ENCODE results near the gene NT5C2. TPM values are rescaled to one million over a fixed set of nuclear protein-coding genes. Genes with fewer than 3 reads are reported as not detected.

The NT5C2 gene
- total and polyA plus RNA-seq, 2 donors (not counting 3 experiments of a cell fraction or from before 2014, with no cell fraction given), result 47.2 to 69.9 TPM

DNA sequence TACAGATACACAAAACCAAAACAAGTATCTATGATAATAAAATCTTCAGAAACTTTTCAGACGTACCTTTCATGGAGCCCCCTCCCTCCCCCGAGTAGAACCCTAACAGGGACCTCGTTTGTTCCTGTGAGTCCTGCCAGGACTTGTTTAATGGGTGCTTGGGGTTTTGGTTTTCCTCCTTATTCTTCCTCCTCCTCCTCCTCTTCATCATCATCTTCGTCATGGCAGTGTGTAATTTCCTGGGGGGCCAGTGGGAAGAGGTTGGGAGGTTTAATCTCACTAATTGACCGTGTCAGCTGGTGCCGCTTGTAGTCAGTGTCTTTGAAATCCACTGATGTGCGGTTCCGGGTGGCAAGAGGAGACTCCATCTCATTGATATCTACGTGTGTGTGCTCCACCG lies 103.6 kb downstream of the NT5C2 start:
- POLR2A ChIA-PET, result no interaction called here
- TF ChIP-seq POLR2AphosphoS5 (IDR thresholded peaks at IDR 0.05; ENCODE audit: insufficient read depth, low read depth, low read length) (no peak), EZH2 (IDR thresholded peaks at IDR 0.05; ENCODE audit: borderline replicate concordance, low read depth, low read length, severe bottlenecking) (no peak), MAX (IDR thresholded peaks at IDR 0.05; ENCODE audit: insufficient read depth, insufficient read length) (no peak), JUN (IDR thresholded peaks at IDR 0.05; ENCODE audit: borderline replicate concordance, insufficient read depth, insufficient read length, low read depth) (no peak), GATA2 (IDR thresholded peaks at IDR 0.05; ENCODE audit: insufficient read depth, insufficient read length, low read depth, low read length) (no peak), POLR2A (IDR thresholded peaks at IDR 0.05; ENCODE audit: low read depth, low read length) (no peak), FOS (IDR thresholded peaks at IDR 0.05; ENCODE audit: borderline replicate concordance, insufficient read depth, low read length) (no peak), MYC (IDR thresholded peaks at IDR 0.05; ENCODE audit: low read depth, low read length) (no peak)
- TF ChIP-seq, protein P1, sequence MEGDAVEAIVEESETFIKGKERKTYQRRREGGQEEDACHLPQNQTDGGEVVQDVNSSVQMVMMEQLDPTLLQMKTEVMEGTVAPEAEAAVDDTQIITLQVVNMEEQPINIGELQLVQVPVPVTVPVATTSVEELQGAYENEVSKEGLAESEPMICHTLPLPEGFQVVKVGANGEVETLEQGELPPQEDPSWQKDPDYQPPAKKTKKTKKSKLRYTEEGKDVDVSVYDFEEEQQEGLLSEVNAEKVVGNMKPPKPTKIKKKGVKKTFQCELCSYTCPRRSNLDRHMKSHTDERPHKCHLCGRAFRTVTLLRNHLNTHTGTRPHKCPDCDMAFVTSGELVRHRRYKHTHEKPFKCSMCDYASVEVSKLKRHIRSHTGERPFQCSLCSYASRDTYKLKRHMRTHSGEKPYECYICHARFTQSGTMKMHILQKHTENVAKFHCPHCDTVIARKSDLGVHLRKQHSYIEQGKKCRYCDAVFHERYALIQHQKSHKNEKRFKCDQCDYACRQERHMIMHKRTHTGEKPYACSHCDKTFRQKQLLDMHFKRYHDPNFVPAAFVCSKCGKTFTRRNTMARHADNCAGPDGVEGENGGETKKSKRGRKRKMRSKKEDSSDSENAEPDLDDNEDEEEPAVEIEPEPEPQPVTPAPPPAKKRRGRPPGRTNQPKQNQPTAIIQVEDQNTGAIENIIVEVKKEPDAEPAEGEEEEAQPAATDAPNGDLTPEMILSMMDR (IDR thresholded peaks at IDR 0.05; ENCODE audit: extremely low read depth in 1 of 2, insufficient read depth in 1 of 2, low read depth in 1 of 2, low read length in 2 of 2), result no peak
- no peaks in the 10 kb centered on the region for H3K4me1 ChIP-seq (ENCODE audit: control insufficient read depth, extremely low read depth, insufficient read depth, low read length)
- H4K20me1 ChIP-seq (replicated peaks; ENCODE audit: control insufficient read depth, extremely low read depth, insufficient read depth, low read length), result no peaks in the 10 kb centered on the region
- no peaks in the 10 kb centered on the region for H3K9me1 ChIP-seq (replicated peaks; ENCODE audit: control insufficient read depth, extremely low read depth, insufficient read depth, low read length)
- no peak overlapping the region for H3K27ac ChIP-seq (ENCODE audit: insufficient read depth, low read depth, low read length)
- intact Hi-C loops (cut with micrococcal nuclease) (no loop called here), dilution Hi-C loops (cut with MboI; ENCODE audit: extremely low pct_ligation_motif_present, low sequenced_read_pairs) (no loop called here)
- no peak overlapping the region for H3K4me3 ChIP-seq (replicated peaks in 1 of 3; ENCODE audit: insufficient read depth in 1 of 3, low read depth in 1 of 3, low read length in 3 of 3)
- no peak overlapping the region for H3K9ac ChIP-seq (replicated peaks; ENCODE audit: extremely low read depth, insufficient read depth, low read length)
- H3K36me3 ChIP-seq (ENCODE audit: control insufficient read depth in 2 of 2, extremely low read depth in 1 of 2, insufficient read depth in 2 of 2, low read length in 2 of 2), result peaks cover 32 to 37% of the 10 kb centered on the region in 2 experiments
- FAIRE-seq, result no peak
- H3K27me3 ChIP-seq (ENCODE audit: control insufficient read depth in 2 of 2, insufficient read depth in 2 of 2, low read length in 2 of 2), result no peaks in the 10 kb centered on the region
- no peak for DNase-seq (ENCODE audit: low read depth, low spot score)
- BruUV-seq (replicated peaks), result no TSS peak
- no peak overlapping the region for H2AFZ ChIP-seq (ENCODE audit: low read depth, low read length)
- H3K9me3 ChIP-seq (replicated peaks; ENCODE audit: control insufficient read depth, insufficient read depth, low read length), result no peaks in the 10 kb centered on the region
- H3K4me2 ChIP-seq (ENCODE audit: insufficient read depth, low read length), result no peak overlapping the region
- H3K79me2 ChIP-seq (ENCODE audit: control insufficient read depth, insufficient read depth, low read length), result no peaks in the 10 kb centered on the region
- CTCF ChIA-PET, result no interaction called here

Measured in endothelial cell of umbilical vein (primary cell).